ENCODE measurements around the gene RAB8B. TPM values are rescaled to one million over a fixed set of nuclear protein-coding genes. Genes with fewer than 3 reads are reported as not detected.

Gene RAB8B
- total and polyA plus RNA-seq, 5 donors from 2014 or later: 67.4 to 114 (median 77.7) TPM

DNA sequence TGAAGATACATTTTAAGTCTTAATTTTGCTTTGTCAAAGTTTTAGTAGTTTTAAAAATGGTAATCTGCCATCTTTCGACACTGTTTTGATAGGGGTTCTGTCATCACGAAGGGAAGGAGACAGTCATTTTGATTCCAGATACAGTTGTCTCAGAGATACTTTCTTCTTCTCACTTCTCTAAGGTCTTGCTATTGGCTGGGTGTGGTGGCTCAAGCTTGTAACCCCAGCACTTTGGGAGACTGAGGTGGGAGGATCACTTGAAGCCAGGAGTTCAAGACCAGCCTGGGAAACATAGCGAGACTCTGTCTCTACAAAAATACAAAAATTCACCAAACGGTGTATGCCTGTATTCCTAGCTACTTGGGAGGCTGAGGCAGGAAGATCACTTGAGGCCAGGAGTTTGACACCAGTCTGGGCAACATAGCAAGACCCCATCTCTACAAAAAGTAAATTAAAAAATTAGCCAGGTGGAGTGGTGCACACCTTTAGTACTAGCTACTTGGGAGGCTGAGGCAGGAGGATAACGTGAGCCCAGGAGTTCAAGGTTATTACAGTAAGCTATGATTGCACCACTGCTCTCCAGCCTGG lies 3.3 kb downstream of the RAB8B start:
- Histone ChIP-seq H3K4me1 (ENCODE audit: control insufficient read depth, insufficient read depth, low read length, poor library complexity, severe bottlenecking) (peaks cover 78% of the 10 kb centered on the region), H3K27ac (ENCODE audit: insufficient read depth, low read length, poor library complexity, severe bottlenecking) (peak overlapping the region; percentile 96), H3K4me3 (ENCODE audit: low read depth, low read length) (peak overlapping the region; percentile 96), H3K36me3 (ENCODE audit: control insufficient read depth, insufficient read depth, low read length) (peaks cover 3% of the 10 kb centered on the region), H3K9me3 (ENCODE audit: control insufficient read depth in 2 of 2, low read length in 2 of 2) (no peaks in the 10 kb centered on the region), H3K27me3 (ENCODE audit: control insufficient read depth, insufficient read depth, low read length) (no peaks in the 10 kb centered on the region)
- no peaks in the 10 kb centered on the region for H3K27me3 Mint-ChIP-seq
- H3K27ac Mint-ChIP-seq: peak overlapping the region; percentile 95 to 99 (median 98)
- peak overlapping the region; percentile 86 to 99 (median 94) for H3K4me3 Mint-ChIP-seq
- no peak for DNase-seq
- peaks cover 0 to 3% (median 0%) of the 10 kb centered on the region in 7 donors for H3K9me3 Mint-ChIP-seq
- H3K4me1 Mint-ChIP-seq: peaks cover 18 to 89% (median 65%) of the 10 kb centered on the region in 4 donors
- ATAC-seq (ENCODE audit: low read depth in 2 of 2): no peak
- H3K36me3 Mint-ChIP-seq: peaks cover 9% of the 10 kb centered on the region

DNA sequence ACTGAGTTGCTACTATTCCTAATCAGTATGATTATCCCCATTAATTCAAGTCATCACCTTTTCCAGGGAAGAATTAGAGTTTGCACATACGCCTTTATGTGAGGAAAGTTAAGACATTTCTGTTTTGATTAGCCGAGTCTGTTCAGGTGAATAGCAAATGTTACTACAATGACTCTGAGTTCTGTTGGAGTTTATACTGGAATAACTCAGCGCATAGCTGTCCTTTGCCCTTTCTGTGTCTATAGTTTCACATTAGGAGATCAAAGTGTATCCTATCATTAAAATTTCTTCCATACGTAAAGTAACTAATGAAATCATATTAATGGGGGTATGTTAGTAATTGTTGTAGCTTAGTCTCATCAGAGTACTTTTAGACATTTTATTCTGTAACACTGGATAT lies 4.9 kb downstream of the RAB8B start:
- peaks cover 24 to 93% (median 66%) of the 10 kb centered on the region in 4 donors for H3K4me1 Mint-ChIP-seq
- ATAC-seq (ENCODE audit: low read depth in 2 of 2) (no peak), DNase-seq (no peak)
- Histone ChIP-seq H3K27me3 (ENCODE audit: control insufficient read depth, insufficient read depth, low read length) (no peaks in the 10 kb centered on the region), H3K9me3 (ENCODE audit: control insufficient read depth in 2 of 2, low read length in 2 of 2) (no peaks in the 10 kb centered on the region), H3K4me1 (ENCODE audit: control insufficient read depth, insufficient read depth, low read length, poor library complexity, severe bottlenecking) (peaks cover 83% of the 10 kb centered on the region), H3K4me3 (ENCODE audit: low read depth, low read length) (peak overlapping the region; percentile 92), H3K36me3 (ENCODE audit: control insufficient read depth, insufficient read depth, low read length) (peaks cover 5% of the 10 kb centered on the region), H3K27ac (ENCODE audit: insufficient read depth, low read length, poor library complexity, severe bottlenecking) (peak overlapping the region; percentile 96)
- H3K9me3 Mint-ChIP-seq: no peaks in the 10 kb centered on the region
- peak overlapping the region; percentile 86 to 99 (median 94) for H3K4me3 Mint-ChIP-seq
- H3K27ac Mint-ChIP-seq: peak overlapping the region; percentile 94 to 98 (median 95)
- no peaks in the 10 kb centered on the region for H3K27me3 Mint-ChIP-seq
- H3K36me3 Mint-ChIP-seq: peaks cover 15% of the 10 kb centered on the region

DNA sequence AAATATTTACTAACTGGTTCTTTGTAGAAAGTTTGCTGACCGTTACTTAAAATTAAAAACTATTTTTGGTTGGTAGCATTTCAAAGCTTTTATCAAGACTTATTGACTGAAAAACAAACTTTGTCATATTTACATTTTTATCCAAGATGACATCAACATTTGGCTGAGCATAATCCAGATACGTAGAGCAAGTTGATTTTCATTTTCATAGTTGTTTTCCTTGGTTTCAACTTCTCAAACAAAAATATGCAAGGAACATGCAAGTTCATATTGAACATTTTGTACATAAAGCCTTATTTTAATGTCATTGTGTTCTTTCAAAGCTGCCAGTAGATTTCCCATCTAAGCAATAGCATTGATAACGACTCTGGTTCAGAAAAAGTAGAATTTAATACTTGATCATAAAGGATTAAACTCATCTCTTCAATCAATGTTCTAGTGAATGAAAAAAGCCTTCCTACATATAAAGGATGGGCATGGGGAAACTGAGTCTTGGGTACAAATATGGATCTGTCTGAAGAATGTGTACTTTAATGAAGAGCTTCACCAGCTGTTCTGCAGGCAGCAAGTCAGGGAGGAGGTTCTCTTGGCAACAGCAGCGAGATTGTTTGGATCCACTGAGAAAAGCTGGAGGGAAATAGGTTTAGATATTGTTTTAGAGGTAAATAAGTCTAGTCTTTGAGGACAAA lies 5.6 kb downstream of the RAB8B start:
- Histone ChIP-seq H3K27ac (ENCODE audit: insufficient read depth, low read length, poor library complexity, severe bottlenecking) (peak overlapping the region; percentile 96), H3K9me3 (ENCODE audit: control insufficient read depth in 2 of 2, low read length in 2 of 2) (no peaks in the 10 kb centered on the region), H3K4me3 (ENCODE audit: low read depth, low read length) (peak overlapping the region; percentile 92), H3K36me3 (ENCODE audit: control insufficient read depth, insufficient read depth, low read length) (peaks cover 5% of the 10 kb centered on the region), H3K4me1 (ENCODE audit: control insufficient read depth, insufficient read depth, low read length, poor library complexity, severe bottlenecking) (peaks cover 91% of the 10 kb centered on the region), H3K27me3 (ENCODE audit: control insufficient read depth, insufficient read depth, low read length) (no peaks in the 10 kb centered on the region)
- no peaks in the 10 kb centered on the region for H3K27me3 Mint-ChIP-seq
- peaks cover 16% of the 10 kb centered on the region for H3K36me3 Mint-ChIP-seq
- H3K27ac Mint-ChIP-seq: peak overlapping the region; percentile 94 to 98 (median 95)
- H3K4me1 Mint-ChIP-seq: peaks cover 26 to 97% (median 72%) of the 10 kb centered on the region in 4 donors
- ATAC-seq (ENCODE audit: low read depth in 2 of 2) (no peak), DNase-seq (no peak)
- no peaks in the 10 kb centered on the region for H3K9me3 Mint-ChIP-seq
- H3K4me3 Mint-ChIP-seq: peak overlapping the region; percentile 67 to 91 (median 84)

DNA sequence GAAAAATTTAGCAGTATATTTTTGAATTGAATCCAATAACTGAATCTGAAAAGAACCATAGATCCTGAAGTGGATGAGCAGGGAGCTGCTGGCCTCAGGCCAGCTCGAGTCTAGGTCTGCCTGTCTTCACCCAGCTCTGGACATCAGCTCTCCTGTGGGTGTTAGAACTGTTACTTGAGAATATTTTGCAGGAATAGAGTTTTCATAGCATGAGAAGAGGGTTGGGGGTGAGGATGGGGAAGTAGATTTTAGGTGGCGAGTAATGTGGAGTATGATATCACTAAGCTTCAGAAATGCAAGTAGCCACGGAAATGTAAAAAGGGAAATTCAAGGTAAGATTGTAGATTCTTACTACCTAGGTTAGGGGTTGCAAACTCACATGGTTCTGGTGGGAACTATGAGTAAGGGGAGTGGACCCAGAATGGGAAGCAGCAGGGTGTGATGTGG lies 6.2 kb downstream of the RAB8B start:
- H3K27ac Mint-ChIP-seq: peak overlapping the region; percentile 94 to 98 (median 95)
- peak overlapping the region; percentile 92 for H3K4me3 ChIP-seq (ENCODE audit: low read depth, low read length)
- H3K4me3 Mint-ChIP-seq: peak overlapping the region; percentile 67 to 91 (median 84)
- H3K36me3 ChIP-seq (ENCODE audit: control insufficient read depth, insufficient read depth, low read length): peaks cover 5% of the 10 kb centered on the region
- H3K4me1 ChIP-seq (ENCODE audit: control insufficient read depth, insufficient read depth, low read length, poor library complexity, severe bottlenecking): peaks cover 96% of the 10 kb centered on the region
- ATAC-seq (ENCODE audit: low read depth in 2 of 2) (no peak), DNase-seq (no peak)
- no peaks in the 10 kb centered on the region for H3K27me3 Mint-ChIP-seq
- H3K36me3 Mint-ChIP-seq: peaks cover 22% of the 10 kb centered on the region
- no peaks in the 10 kb centered on the region for H3K9me3 Mint-ChIP-seq
- H3K27ac ChIP-seq (ENCODE audit: insufficient read depth, low read length, poor library complexity, severe bottlenecking): peak overlapping the region; percentile 96
- no peaks in the 10 kb centered on the region for H3K9me3 ChIP-seq (ENCODE audit: control insufficient read depth in 2 of 2, low read length in 2 of 2)
- no peaks in the 10 kb centered on the region for H3K27me3 ChIP-seq (ENCODE audit: control insufficient read depth, insufficient read depth, low read length)
- H3K4me1 Mint-ChIP-seq: peaks cover 26 to 97% (median 76%) of the 10 kb centered on the region in 4 donors

DNA sequence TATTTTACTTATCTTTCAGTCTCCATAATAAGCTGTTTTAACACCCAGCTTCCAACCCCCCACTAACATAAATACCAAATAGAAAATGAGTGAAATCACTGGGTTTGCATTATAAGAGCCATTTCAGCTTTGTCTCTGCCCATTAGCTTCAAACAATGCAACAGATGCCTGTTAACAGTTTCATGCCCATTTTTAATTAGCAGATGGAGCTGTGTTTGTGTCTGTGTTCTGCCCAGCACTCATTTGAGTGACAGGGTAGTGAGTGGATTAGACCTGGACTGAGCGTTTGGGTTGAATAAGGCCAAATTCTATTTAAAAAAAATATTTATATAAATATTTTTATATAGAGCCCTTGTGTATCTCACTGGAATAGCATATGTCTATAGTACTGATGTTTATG lies 7.4 kb downstream of the RAB8B start:
- H3K36me3 Mint-ChIP-seq: peaks cover 31% of the 10 kb centered on the region
- H3K9me3 ChIP-seq (ENCODE audit: control insufficient read depth in 2 of 2, low read length in 2 of 2): no peaks in the 10 kb centered on the region
- peaks cover 26 to 98% (median 75%) of the 10 kb centered on the region in 4 donors for H3K4me1 Mint-ChIP-seq
- peaks cover 99% of the 10 kb centered on the region for H3K4me1 ChIP-seq (ENCODE audit: control insufficient read depth, insufficient read depth, low read length, poor library complexity, severe bottlenecking)
- peak overlapping the region; percentile 92 for H3K4me3 ChIP-seq (ENCODE audit: low read depth, low read length)
- H3K27me3 Mint-ChIP-seq: no peaks in the 10 kb centered on the region
- no peaks in the 10 kb centered on the region for H3K27me3 ChIP-seq (ENCODE audit: control insufficient read depth, insufficient read depth, low read length)
- peak overlapping the region; percentile 96 for H3K27ac ChIP-seq (ENCODE audit: insufficient read depth, low read length, poor library complexity, severe bottlenecking)
- ATAC-seq (ENCODE audit: low read depth in 2 of 2) (no peak), DNase-seq (no peak)
- peak overlapping the region; percentile 94 to 98 (median 95) for H3K27ac Mint-ChIP-seq
- H3K9me3 Mint-ChIP-seq: no peaks in the 10 kb centered on the region
- H3K36me3 ChIP-seq (ENCODE audit: control insufficient read depth, insufficient read depth, low read length): peaks cover 5% of the 10 kb centered on the region
- H3K4me3 Mint-ChIP-seq: peak overlapping the region in 2 of 4 donors; percentile 67 to 84

DNA sequence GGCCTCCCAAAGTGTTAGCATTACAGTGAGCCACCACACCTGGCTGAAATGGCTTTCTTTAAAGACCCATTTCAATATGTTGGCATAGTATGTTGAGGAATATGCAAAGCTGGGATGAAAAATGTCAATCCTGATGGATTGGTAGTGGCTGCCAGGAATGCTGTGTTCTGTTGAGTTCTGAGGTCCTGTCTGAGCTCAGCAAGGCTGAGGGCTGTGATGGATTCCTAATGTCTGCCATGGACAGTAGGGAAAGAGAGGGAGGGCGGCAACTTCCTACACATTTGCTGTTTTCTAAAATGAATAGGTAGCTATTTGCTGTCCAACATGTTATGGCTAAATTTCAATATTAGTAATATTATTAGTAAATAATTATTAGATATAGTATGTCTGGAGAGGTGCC lies 8.2 kb downstream of the RAB8B start:
- peaks cover 5% of the 10 kb centered on the region for H3K36me3 ChIP-seq (ENCODE audit: control insufficient read depth, insufficient read depth, low read length)
- Mint-ChIP-seq H3K9me3 (no peaks in the 10 kb centered on the region), H3K27me3 (no peaks in the 10 kb centered on the region), H3K4me1 (peaks cover 31 to 97% (median 75%) of the 10 kb centered on the region in 4 donors), H3K36me3 (peaks cover 36% of the 10 kb centered on the region), H3K27ac (peak overlapping the region; percentile 69 to 95 (median 78)), H3K4me3 (peak overlapping the region in 3 of 4 donors; percentile 22 to 43 (median 27))
- no peaks in the 10 kb centered on the region for H3K27me3 ChIP-seq (ENCODE audit: control insufficient read depth, insufficient read depth, low read length)
- peaks cover 91% of the 10 kb centered on the region for H3K4me1 ChIP-seq (ENCODE audit: control insufficient read depth, insufficient read depth, low read length, poor library complexity, severe bottlenecking)
- no peak for DNase-seq
- ATAC-seq (ENCODE audit: low read depth in 2 of 2): no peak
- no peaks in the 10 kb centered on the region for H3K9me3 ChIP-seq (ENCODE audit: control insufficient read depth in 2 of 2, low read length in 2 of 2)
- peak overlapping the region; percentile 57 for H3K27ac ChIP-seq (ENCODE audit: insufficient read depth, low read length, poor library complexity, severe bottlenecking)
- H3K4me3 ChIP-seq (ENCODE audit: low read depth, low read length): peak overlapping the region; percentile 35

DNA sequence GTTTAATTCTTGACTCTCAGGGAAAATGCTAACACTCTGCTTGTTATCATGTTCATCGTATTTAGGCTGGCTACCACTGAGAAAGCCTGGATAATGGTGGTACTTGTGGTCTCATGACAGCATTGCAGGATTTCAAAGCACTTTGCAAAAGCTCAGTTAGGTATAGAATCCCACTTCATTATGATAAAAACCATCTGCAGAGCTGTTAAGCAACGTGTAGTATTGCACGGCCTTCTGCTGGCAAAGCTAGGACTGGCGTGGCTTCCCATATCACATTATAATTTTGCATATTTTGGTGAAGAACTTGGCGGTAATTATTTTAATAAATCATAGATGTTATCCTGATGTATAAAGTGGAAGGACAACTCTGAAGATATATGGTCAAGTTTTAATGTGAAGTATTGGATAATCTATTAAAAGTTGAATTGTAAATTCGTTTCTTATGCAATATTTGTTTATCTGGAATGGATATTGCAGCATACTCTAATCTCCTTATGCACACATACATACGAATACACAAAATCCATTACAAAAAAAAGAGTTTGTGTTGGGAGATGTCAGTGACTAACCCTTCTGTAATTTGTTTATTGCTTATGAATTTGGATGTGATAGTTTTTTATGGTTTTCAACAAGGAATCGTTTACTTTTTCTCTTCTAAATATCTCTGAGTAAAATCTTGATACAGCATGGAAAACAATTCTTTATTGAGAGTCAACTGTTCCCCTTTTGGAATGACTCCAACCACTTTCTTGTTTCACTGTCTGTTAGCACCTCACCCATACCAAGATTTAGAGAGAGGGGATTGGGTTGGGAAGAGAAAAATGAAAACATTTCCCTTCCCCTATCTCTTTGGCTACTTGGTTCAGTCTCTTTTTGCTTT lies 9.2 kb downstream of the RAB8B start:
- no peaks in the 10 kb centered on the region for H3K9me3 ChIP-seq (ENCODE audit: control insufficient read depth in 2 of 2, low read length in 2 of 2)
- Mint-ChIP-seq H3K36me3 (peaks cover 41% of the 10 kb centered on the region), H3K27me3 (no peaks in the 10 kb centered on the region), H3K4me3 (peak overlapping the region; percentile 6 to 66 (median 23)), H3K27ac (peak overlapping the region; percentile 43 to 75 (median 69)), H3K4me1 (peaks cover 41 to 97% (median 81%) of the 10 kb centered on the region in 4 donors), H3K9me3 (no peaks in the 10 kb centered on the region)
- H3K27me3 ChIP-seq (ENCODE audit: control insufficient read depth, insufficient read depth, low read length): no peaks in the 10 kb centered on the region
- ATAC-seq (ENCODE audit: low read depth in 2 of 2) (no peak), DNase-seq (no peak)
- H3K27ac ChIP-seq (ENCODE audit: insufficient read depth, low read length, poor library complexity, severe bottlenecking): peak overlapping the region; percentile 7
- H3K36me3 ChIP-seq (ENCODE audit: control insufficient read depth, insufficient read depth, low read length): peaks cover 5% of the 10 kb centered on the region
- peak overlapping the region; percentile 49 for H3K4me3 ChIP-seq (ENCODE audit: low read depth, low read length)
- peaks cover 90% of the 10 kb centered on the region for H3K4me1 ChIP-seq (ENCODE audit: control insufficient read depth, insufficient read depth, low read length, poor library complexity, severe bottlenecking)
